ENCODE results near the gene DLG2. TPM values are rescaled to one million over a fixed set of nuclear protein-coding genes. Genes with fewer than 3 reads are reported as not detected.

Gene DLG2
- total and polyA plus RNA-seq, 9 of the 15 experiments (the other 6 are each of a cell fraction or from before 2014, with no cell fraction given) = 0.52 to 1.6 (median 0.95) TPM

DNA sequence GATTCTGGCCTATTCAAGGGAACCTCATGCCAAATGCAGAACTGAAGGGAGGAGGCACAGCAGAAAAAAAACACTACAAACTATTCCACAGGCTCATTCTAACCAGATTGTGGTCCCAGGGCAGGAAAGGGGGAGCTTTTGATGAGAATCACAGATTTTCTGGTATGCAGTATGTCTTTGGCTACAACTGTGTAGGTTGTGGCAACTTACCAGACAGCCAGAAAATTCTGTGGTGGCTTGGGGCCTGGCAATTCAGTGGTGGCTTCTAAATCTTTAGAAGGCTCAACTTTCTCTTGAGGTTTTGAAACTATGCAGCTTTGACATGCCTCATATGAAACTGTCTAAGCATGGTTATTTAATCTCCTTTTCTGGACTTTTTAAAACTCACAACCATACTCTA, 1490.2 kb downstream of the DLG2 start:
- Histone ChIP-seq H3K36me3 (ENCODE audit: control insufficient read depth, insufficient read depth, low read length) (no peaks in the 10 kb centered on the region), H3K9me1 (ENCODE audit: control insufficient read depth, insufficient read depth, low read length) (no peaks in the 10 kb centered on the region), H3K4me1 (replicated peaks in 1 of 2; ENCODE audit: control insufficient read depth in 2 of 2, insufficient read depth in 2 of 2, low read length in 2 of 2) (no peaks in the 10 kb centered on the region), H3K4me2 (ENCODE audit: insufficient read depth, low read length) (no peak overlapping the region), H4K20me1 (replicated peaks; ENCODE audit: control insufficient read depth, insufficient read depth, low read length) (no peaks in the 10 kb centered on the region), H2AFZ (ENCODE audit: low read depth, low read length) (no peak overlapping the region), H3K9ac (ENCODE audit: insufficient read depth in 1 of 2, low read depth in 2 of 2, low read length in 2 of 2) (no peak overlapping the region), H3K4me3 (no peak overlapping the region), H3K27me3 (ENCODE audit: control insufficient read depth in 2 of 2, insufficient read depth in 2 of 2, low read length in 2 of 2) (no peaks in the 10 kb centered on the region), H3K9me3 (replicated peaks; ENCODE audit: control insufficient read depth, insufficient read depth, low read depth, low read length) (peaks cover 2% of the 10 kb centered on the region), H3K79me2 (ENCODE audit: control insufficient read depth, insufficient read depth, low read length) (no peaks in the 10 kb centered on the region), H3K27ac (ENCODE audit: extremely low read depth, low read depth, low read length) (no peak overlapping the region)
- intact Hi-C loops (cut with micrococcal nuclease) (no loop called here), in situ Hi-C loops (cut with MboI) (no loop called here)
- ChIA-PET CTCF (ENCODE audit: low intra/inter-chr PET ratio) (no interaction called here), POLR2A (no interaction called here)
- ATAC-seq (no peak), FAIRE-seq (no peak), DNase-seq (ENCODE audit: extremely low read depth in 1 of 4, low spot score in 3 of 4) (no peak)
- BruUV-seq (replicated peaks) = no TSS peak
- TF ChIP-seq SREBF2 (CRISPR knock-in tag; IDR thresholded peaks at IDR 0.05) (no peak), FOS (IDR thresholded peaks at IDR 0.05; ENCODE audit: extremely low read depth, insufficient read length) (no peak), ZNF778 (CRISPR knock-in tag; IDR thresholded peaks at IDR 0.05) (no peak), RFX5 (IDR thresholded peaks at IDR 0.05; ENCODE audit: low read depth, low read length) (no peak), RBFOX2 (IDR thresholded peaks at IDR 0.05; ENCODE audit: low read depth, low read length) (no peak), CREBBP (IDR thresholded peaks at IDR 0.05; ENCODE audit: low read depth, low read length) (no peak), ZNF764 (CRISPR knock-in tag; IDR thresholded peaks at IDR 0.05; ENCODE audit: low read depth) (no peak)
- TF ChIP-seq, protein P1, sequence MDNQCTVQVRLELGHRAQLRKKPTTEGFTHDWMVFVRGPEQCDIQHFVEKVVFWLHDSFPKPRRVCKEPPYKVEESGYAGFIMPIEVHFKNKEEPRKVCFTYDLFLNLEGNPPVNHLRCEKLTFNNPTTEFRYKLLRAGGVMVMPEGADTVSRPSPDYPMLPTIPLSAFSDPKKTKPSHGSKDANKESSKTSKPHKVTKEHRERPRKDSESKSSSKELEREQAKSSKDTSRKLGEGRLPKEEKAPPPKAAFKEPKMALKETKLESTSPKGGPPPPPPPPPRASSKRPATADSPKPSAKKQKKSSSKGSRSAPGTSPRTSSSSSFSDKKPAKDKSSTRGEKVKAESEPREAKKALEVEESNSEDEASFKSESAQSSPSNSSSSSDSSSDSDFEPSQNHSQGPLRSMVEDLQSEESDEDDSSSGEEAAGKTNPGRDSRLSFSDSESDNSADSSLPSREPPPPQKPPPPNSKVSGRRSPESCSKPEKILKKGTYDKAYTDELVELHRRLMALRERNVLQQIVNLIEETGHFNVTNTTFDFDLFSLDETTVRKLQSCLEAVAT (IDR thresholded peaks at IDR 0.05) = no peak
- TF ChIP-seq, protein P2, sequence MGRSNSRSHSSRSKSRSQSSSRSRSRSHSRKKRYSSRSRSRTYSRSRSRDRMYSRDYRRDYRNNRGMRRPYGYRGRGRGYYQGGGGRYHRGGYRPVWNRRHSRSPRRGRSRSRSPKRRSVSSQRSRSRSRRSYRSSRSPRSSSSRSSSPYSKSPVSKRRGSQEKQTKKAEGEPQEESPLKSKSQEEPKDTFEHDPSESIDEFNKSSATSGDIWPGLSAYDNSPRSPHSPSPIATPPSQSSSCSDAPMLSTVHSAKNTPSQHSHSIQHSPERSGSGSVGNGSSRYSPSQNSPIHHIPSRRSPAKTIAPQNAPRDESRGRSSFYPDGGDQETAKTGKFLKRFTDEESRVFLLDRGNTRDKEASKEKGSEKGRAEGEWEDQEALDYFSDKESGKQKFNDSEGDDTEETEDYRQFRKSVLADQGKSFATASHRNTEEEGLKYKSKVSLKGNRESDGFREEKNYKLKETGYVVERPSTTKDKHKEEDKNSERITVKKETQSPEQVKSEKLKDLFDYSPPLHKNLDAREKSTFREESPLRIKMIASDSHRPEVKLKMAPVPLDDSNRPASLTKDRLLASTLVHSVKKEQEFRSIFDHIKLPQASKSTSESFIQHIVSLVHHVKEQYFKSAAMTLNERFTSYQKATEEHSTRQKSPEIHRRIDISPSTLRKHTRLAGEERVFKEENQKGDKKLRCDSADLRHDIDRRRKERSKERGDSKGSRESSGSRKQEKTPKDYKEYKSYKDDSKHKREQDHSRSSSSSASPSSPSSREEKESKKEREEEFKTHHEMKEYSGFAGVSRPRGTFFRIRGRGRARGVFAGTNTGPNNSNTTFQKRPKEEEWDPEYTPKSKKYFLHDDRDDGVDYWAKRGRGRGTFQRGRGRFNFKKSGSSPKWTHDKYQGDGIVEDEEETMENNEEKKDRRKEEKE (IDR thresholded peaks at IDR 0.05; ENCODE audit: borderline replicate concordance in 1 of 2, control insufficient read depth in 1 of 2, low read depth in 2 of 2, low read length in 1 of 2) = no peak
- TF ChIP-seq, protein P3, sequence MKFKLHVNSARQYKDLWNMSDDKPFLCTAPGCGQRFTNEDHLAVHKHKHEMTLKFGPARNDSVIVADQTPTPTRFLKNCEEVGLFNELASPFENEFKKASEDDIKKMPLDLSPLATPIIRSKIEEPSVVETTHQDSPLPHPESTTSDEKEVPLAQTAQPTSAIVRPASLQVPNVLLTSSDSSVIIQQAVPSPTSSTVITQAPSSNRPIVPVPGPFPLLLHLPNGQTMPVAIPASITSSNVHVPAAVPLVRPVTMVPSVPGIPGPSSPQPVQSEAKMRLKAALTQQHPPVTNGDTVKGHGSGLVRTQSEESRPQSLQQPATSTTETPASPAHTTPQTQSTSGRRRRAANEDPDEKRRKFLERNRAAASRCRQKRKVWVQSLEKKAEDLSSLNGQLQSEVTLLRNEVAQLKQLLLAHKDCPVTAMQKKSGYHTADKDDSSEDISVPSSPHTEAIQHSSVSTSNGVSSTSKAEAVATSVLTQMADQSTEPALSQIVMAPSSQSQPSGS (CRISPR knock-in tag; IDR thresholded peaks at IDR 0.05) = no peak
- TF ChIP-seq, protein P4, sequence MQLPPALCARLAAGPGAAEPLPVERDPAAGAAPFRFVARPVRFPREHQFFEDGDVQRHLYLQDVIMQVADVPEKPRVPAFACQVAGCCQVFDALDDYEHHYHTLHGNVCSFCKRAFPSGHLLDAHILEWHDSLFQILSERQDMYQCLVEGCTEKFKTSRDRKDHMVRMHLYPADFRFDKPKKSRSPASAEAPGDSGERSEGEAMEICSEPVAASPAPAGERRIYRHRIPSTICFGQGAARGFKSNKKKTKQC (CRISPR knock-in tag; IDR thresholded peaks at IDR 0.05) = no peak

Data from K562 (cell line).